ENCODE data around the gene TBR1.

Gene TBR1

DNA sequence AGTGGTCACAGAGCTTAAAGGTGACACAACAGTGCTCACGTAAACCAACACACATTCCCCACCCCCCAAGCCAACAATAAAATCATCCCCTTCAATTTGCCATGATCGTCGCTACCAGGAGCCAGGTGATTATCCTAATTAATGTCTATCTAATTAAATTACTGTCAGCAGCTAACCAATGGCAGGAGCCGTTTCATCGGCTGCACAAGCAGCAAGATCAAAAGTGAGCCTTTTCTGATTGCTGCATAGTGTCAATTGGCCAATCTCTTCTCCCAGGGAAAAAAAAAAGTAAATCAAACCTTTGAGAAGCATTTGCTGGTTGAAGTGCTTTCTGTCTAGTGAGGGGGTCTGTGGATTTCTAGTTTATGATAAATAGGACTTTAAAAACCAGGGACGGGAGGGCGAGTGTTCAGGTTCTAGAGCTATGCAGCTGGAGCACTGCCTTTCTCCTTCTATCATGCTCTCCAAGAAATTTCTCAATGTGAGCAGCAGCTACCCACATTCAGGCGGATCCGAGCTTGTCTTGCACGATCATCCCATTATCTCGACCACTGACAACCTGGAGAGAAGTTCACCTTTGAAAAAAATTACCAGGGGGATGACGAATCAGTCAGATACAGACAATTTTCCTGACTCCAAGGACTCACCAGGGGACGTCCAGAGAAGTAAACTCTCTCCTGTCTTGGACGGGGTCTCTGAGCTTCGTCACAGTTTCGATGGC lies at the start of gene TBR1:
TSS of gene TBR1 (plus strand) at position 311 of the 721 bp plus-strand sequence. CDS start at position 425, 114 bp downstream.
- H3K27ac ChIP-seq: no peak within 1 kb of the TSS
- H3K4me3 ChIP-seq: no peak within 1 kb of the TSS

DNA sequence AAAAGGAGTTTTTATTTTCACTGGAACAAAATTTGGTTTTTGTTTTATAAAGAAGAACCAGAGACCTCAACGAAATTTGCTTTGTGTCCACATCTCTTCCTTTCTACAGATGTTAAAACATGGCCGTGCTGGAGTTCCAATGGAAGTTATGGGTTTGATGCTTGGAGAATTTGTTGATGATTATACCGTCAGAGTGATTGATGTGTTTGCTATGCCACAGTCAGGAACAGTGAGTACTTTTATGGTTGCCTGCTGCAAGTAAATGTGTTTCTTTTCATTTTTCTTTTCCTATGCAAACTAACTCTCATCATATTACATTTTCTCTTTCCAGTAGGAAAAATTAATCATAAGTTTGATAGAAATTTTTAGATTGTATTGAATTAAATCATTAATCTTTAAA lies 48.4 kb upstream of the TBR1 start:
- Histone ChIP-seq H3K4me3 (no peak overlapping the region), H3K27ac (no peak overlapping the region)

GRCh38 chr2:161369311-161369710 lies 46.8 kb upstream of the TBR1 start:
- Histone ChIP-seq H3K4me3 (no peak overlapping the region), H3K27ac (no peak overlapping the region)

DNA sequence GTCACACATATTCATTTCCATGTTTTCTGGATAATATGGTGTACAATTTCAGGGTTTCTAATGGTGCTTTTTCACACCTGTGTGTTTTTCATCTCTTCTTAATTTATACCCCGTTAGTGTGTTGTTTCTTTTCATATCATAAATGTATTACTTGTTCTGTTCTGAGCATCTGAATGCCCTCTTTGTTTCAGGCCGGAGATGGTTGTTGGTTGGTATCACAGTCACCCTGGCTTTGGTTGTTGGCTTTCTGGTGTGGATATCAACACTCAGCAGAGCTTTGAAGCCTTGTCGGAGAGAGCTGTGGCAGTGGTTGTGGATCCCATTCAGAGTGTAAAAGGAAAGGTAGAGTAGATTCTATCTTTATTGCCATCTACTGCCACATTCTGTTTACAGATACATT lies 45.1 kb upstream of the TBR1 start:
- Histone ChIP-seq H3K4me3 (no peak overlapping the region), H3K27ac (no peak overlapping the region)

DNA sequence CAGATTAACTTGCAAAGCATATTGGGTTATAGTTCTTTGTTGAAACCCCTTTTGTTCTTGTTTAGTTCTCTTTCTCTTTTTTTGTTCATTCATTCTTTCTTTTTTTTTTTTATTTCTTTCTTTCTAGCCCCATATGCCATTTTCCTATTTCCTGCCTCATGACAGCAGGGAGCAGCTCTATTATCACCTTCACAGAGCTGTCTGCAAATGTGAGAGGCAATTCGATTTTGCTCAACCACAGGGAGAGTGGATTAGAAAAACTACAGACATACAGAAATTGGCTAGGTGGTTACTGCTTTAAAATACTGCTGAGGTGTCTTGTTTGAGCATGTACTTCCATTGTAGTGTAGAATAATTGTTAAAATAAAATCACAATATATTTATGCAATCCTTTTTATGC lies 44.2 kb upstream of the TBR1 start:
- H3K4me3 ChIP-seq: no peak overlapping the region
- no peak overlapping the region for H3K27ac ChIP-seq

DNA sequence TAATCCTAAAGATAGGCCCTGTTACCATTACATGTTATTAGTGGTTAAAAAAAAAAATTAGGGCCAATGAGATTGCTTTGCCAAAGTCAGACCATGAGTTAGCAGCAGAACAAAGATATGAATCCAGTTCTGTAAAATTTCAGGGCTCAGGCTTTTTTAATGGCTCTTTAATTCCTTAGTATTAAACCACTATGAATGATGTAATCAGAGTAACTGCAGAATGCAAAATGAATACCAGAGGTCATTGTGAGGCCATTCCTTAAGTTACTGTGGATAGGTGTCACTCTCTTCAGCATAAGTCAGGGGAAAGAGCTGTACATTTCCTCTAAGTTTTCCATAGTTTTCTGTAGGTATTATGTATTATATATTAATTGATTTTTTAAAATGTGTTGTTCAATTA lies 42.2 kb upstream of the TBR1 start:
- Histone ChIP-seq H3K27ac (no peak overlapping the region), H3K4me3 (no peak overlapping the region)

- Histone ChIP-seq H3K27ac (no peak overlapping the region), H3K4me3 (no peak overlapping the region)
These were observed 41.7 kb upstream of the TBR1 start for GRCh38 chr2:161374446-161374845.

DNA sequence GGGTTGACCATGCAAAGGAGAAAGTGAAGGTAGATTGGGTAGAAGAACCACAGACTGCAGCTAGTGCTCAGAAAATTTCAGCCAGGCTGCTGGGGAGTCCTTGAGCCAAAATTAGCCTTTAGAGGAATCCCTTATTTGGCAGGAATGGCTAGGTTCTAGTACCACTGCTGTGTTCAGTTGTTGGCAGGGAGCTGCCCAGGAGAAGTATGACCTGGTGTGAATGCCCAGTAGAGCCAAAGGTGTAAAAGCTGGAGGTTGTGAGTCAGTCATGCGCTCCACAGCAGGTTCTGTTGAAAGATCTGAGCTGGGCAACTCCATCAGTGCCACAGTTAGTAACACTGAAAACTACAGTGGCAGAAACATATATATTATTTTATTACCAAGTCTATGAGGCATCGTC lies 36.4 kb upstream of the TBR1 start:
- no peak overlapping the region for H3K4me3 ChIP-seq

DNA sequence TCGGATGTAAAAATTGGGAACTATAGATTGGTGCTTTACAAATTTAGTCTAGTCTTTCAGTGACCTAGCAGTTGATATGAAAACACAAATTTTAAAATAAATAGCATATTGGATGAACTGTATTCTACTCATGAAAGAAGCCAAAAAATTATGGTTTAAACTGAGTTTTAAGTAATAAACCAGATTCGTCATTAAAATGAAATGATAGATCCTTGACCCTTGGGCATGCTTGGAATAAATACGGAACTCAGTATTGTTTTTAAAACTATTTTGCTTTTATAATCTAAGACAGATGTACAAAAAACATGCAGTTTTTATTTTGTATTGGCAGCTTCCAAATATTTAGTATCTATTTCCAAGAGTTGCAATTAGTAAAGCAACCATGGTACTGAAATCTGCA lies 34.6 kb upstream of the TBR1 start:
- no peak overlapping the region for H3K27ac ChIP-seq

More for the DNA sequence above, 36.4 kb upstream of the TBR1 start:
- no peak overlapping the region for H3K27ac ChIP-seq

DNA sequence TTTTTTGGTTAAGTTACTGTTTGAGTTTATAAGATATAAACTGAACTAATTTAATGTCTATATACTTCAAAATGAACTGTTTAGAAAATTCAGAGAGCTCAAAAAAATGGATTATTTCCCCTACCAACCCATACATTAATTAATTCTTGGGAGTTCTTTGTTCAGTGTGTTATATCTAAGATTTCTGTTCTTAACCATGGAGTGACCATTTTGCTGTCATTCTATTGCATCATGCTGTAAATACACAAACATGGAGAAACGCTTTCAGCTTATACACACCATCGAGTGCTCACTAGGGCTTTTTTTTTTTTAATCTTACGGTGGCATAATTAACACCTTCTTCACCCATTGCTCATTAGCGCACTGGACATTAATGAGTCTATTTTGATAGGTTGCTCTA lies 33.4 kb upstream of the TBR1 start:
- H3K4me3 ChIP-seq: no peak overlapping the region
- no peak overlapping the region for H3K27ac ChIP-seq

More for the DNA sequence above, 34.6 kb upstream of the TBR1 start:
- no peak overlapping the region for H3K4me3 ChIP-seq

DNA sequence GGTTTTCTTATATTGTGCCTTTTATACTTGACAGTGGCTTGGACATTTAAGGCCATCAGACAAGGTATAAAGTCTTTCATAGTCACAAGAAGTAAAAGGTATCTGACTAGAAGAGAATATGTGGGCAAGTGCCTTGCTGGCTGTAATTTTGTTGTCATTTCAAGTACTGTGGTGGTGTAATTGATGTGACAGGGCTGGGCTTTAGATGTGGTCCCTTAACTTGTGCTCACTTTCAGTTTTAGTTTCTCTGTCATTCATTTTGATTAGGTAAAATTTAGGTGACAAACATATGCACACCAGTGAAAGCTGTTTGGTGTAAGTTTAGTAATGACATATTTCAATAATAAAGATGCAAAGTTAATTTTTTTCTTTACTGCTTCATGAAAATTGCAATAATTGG lies 31.2 kb upstream of the TBR1 start:
- no peak overlapping the region for H3K27ac ChIP-seq
- no peak overlapping the region for H3K4me3 ChIP-seq

- Histone ChIP-seq H3K27ac (no peak overlapping the region), H3K4me3 (no peak overlapping the region)
These were observed 29.8 kb upstream of the TBR1 start for GRCh38 chr2:161386228-161386824.

- no peak overlapping the region for H3K4me3 ChIP-seq
- no peak overlapping the region for H3K27ac ChIP-seq
These were observed 27.8 kb upstream of the TBR1 start for GRCh38 chr2:161388146-161388779.

- Histone ChIP-seq H3K27ac (no peak overlapping the region), H3K4me3 (no peak overlapping the region)
These were observed 24.2 kb upstream of the TBR1 start for GRCh38 chr2:161391737-161392506.

- H3K27ac ChIP-seq: no peak overlapping the region
- no peak overlapping the region for H3K4me3 ChIP-seq
These were observed 16.0 kb upstream of the TBR1 start for GRCh38 chr2:161400076-161400475.

- Histone ChIP-seq H3K4me3 (no peak overlapping the region), H3K27ac (no peak overlapping the region)
These were observed 13.8 kb upstream of the TBR1 start for GRCh38 chr2:161402297-161402696.

DNA sequence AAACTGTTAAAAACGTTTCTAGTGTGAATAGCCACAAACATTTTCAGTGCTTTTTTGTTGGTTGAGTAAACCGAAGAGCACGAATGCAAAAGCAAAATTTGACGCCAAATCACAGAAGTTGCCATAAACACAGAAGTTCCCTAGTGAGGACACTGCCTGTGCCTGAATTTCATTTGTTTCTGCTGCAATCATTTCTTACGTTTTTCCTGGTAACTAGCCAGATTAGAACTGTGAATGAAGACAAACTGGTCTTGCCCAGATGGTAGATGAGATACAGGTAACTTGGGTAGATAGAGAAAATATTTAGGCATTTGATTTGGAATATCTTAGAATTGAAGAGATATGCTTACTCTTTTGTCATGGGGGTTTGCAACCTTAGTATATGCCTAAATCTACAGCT lies 9.8 kb upstream of the TBR1 start:
- Histone ChIP-seq H3K27ac (no peak overlapping the region), H3K4me3 (no peak overlapping the region)

DNA sequence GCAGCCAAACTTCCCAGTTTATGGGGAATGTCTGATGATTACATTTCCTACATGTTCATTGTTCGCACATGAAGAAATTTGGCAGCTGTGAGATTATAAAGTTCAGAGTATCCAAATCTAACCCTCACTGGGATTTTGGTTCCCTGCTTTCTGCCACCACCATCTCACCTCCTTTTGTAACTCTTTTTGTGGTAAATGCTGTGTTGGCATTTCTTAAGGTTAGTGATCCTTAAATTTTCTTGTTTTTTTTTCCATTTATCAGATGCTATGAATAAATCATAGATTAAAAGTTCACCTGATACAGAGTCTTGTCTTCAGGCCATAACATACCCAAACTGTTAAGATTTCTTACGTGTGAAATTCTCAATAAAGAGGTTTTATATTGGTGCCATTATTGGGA lies 8.5 kb upstream of the TBR1 start:
- no peak overlapping the region for H3K27ac ChIP-seq
- no peak overlapping the region for H3K4me3 ChIP-seq

DNA sequence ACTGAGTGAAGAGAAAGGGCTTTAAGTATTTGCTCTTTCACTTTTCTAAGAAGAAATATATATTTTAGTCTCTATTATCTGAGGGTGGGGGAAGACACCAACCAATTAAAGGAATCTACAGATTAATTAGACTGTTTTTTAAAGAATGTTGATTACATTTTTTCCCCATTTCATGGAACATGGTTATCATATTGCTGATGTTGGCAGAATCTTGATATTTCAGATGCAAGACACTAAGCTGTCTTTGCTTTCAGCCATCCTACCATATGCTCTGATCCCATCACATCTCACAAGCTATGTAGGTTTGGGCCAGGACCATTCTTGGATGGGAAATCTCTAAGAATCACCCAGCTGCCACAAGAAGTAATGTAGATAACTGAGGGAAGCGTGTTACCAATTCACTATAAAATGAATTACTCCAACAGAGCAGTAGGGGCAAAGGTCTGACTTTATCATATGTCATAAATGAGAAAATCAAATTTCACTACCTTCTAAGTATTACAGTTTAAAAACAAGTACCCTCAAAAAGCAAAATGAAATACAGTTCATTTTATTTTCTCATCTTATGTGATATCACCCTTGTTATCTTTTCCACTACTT lies 6.7 kb upstream of the TBR1 start:
- no peak overlapping the region for H3K4me3 ChIP-seq

DNA sequence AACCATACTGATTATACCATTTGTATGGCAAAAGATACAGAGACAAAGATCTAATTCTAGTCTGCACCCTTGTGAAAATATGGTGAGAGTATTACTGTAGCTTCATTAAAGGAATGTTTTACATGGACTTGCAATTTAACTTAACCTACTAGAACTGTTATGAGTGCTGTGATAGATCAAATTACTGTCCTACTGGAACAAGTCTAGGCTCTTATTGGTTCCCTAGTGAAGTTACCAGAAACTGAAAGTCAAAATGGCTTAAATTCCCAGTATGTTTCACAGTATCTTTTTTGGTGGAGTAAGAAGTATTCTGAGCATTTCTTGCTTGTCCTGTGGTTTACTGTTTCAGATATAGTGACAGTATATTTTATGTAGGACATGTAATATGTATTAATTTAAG lies 3.8 kb upstream of the TBR1 start:
- H3K27ac ChIP-seq: no peak overlapping the region
- no peak overlapping the region for H3K4me3 ChIP-seq

More for the DNA sequence above, 6.7 kb upstream of the TBR1 start:
- H3K27ac ChIP-seq: no peak overlapping the region
